Esophagus muscularis mucosa (tissue), 4 donors: ENCODE measurements around the gene ADRA2C. TPM values are rescaled to one million over a fixed set of nuclear protein-coding genes. Genes with fewer than 3 reads are reported as not detected.
"Not testable (repeated sequence)": the region's sequence is repeated elsewhere in the genome, so short reads cannot be mapped to it uniquely, and the experiment has no call there.

Experiments
- DNase-seq: peaks from one replicate; pipeline ENCODE4 v3.0.0-alpha.2; 2017; ENCODE audit errors: extremely low spot score
- H3K27ac ChIP-seq, 4 donors: fragments of 200-600 bp; sonication (generic); replicated peaks in 1 of 4; 1 replicate in 3 of 4; 2 replicates in 1 of 4; pipeline ENCODE4 v1.5.1; 2016 to 2019; ENCODE audit warnings: mild to moderate bottlenecking in 1 of 4
- H3K27me3 ChIP-seq, 4 donors: fragments of 200-600 bp; sonication (generic); one replicate each; pipeline versions ENCODE4 v1.5.1 to v1.6.0; 2016 to 2019
- H3K36me3 ChIP-seq, 4 donors: fragments of 200-600 bp; sonication (generic); one replicate each; pipeline ENCODE4 v1.5.1; 2016 to 2019
- H3K4me1 ChIP-seq, 4 donors: fragments of 200-600 bp; sonication (generic); one replicate each; pipeline ENCODE4 v1.5.1; 2016 to 2019
- H3K4me3 ChIP-seq, 4 donors: fragments of 200-600 bp; sonication (generic); 1 replicate in 2 of 4; 2 replicates in 2 of 4; pipeline ENCODE4 v1.5.1; 2016 to 2019; ENCODE audit warnings: mild to moderate bottlenecking in 4 of 4, moderate library complexity in 1 of 4
- H3K9me3 ChIP-seq, 4 donors: fragments of 200-600 bp; sonication (generic); 1 replicate in 3 of 4; 2 replicates in 1 of 4; pipeline ENCODE4 v1.5.1; 2016 to 2019
- CTCF ChIP-seq, 3 experiments: fragments of 200-600 bp in 2 of 3; fragments of 450-650 bp in 1 of 3; sonication (generic) in 2 of 3; IDR thresholded peaks; one replicate each; pipeline ENCODE4 v1.5.1; 2017 to 2019; ENCODE audit warnings: antibody characterized with exemption in 3 of 3, mild to moderate bottlenecking in 2 of 3, moderate library complexity in 1 of 3
- EP300 ChIP-seq: sonication (generic); formaldehyde crosslinking; IDR thresholded peaks from one replicate; pipeline ENCODE4 v1.6.1; 2017; ENCODE audit warnings: antibody characterized with exemption
- POLR2A ChIP-seq: fragments of 450-650 bp; IDR thresholded peaks from one replicate; pipeline ENCODE4 v1.6.1; 2017; ENCODE audit warnings: antibody characterized with exemption, moderate library complexity, mild to moderate bottlenecking, low read depth
- POLR2AphosphoS5 ChIP-seq, 2 donors: sonication (generic); formaldehyde crosslinking; IDR thresholded peaks; one replicate each; pipeline ENCODE4 v1.6.1; 2017; ENCODE audit warnings: antibody characterized with exemption in 2 of 2
- WGBS: methylation state at CpG from one replicate; pipeline ENCODE4 v1.1.5; 2018; 5-methylcytosine and 5-hydroxymethylcytosine counted together
- intact Hi-C: fragments of 100-400 bp; cut with DNase I; formaldehyde crosslinking; loops from one replicate; pipeline ENCODE4 v1.15.1; 2023
- total RNA-seq, 4 donors: library from RNA; depleted of rRNA; stranded (reverse); fragments of >200 nt; gene quantifications; one replicate each; pipeline versions ENCODE4 v1.1.0 to v1.2.1, GENCODE V29; 2016

Gene ADRA2C
- total RNA-seq, 4 donors from 2014 or later: 2.9 to 10.3 (median 8.4) TPM

GRCh38 chr4:3811621-3812020 lies 45.4 kb downstream of the ADRA2C start:
- H3K36me3 ChIP-seq: no peaks in the 10 kb centered on the region
- H3K4me3 ChIP-seq: no peak overlapping the region
- 86% methylated on average over 2 of the region's 6 CpGs for WGBS
- intact Hi-C loops: no loop called here
- H3K27ac ChIP-seq: no peak overlapping the region
- no peaks in the 10 kb centered on the region for H3K4me1 ChIP-seq
- peaks cover 0 to 1% (median 0%) of the 10 kb centered on the region in 4 donors for H3K9me3 ChIP-seq
- no peak for DNase-seq
- TF ChIP-seq POLR2AphosphoS5 (IDR thresholded peaks at IDR 0.05) (no peak), EP300 (no peak), POLR2A (no peak), CTCF (IDR thresholded peaks at IDR 0.05) (no peak)
- H3K27me3 ChIP-seq: peaks cover 0 to 60% (median 0%) of the 10 kb centered on the region in 4 donors

GRCh38 chr4:3812211-3812934 lies 46.2 kb downstream of the ADRA2C start:
- Histone ChIP-seq H3K27me3 (peaks cover 0 to 53% (median 0%) of the 10 kb centered on the region in 4 donors), H3K27ac (no peak overlapping the region), H3K36me3 (no peaks in the 10 kb centered on the region), H3K4me3 (no peak overlapping the region), H3K4me1 (no peaks in the 10 kb centered on the region), H3K9me3 (peaks cover 0 to 6% (median 2%) of the 10 kb centered on the region in 4 donors)
- no peak for DNase-seq
- intact Hi-C loops: no loop called here
- 91% methylated on average over 7 of the region's 19 CpGs for WGBS
- no peak for TF ChIP-seq CTCF (IDR thresholded peaks at IDR 0.05)
- TF ChIP-seq EP300: no peak
- no peak for TF ChIP-seq POLR2A
- no peak for TF ChIP-seq POLR2AphosphoS5 (IDR thresholded peaks at IDR 0.05)

- no peak for DNase-seq
- Histone ChIP-seq H3K4me3 (no peak overlapping the region), H3K27me3 (peaks cover 0 to 52% (median 0%) of the 10 kb centered on the region in 4 donors), H3K27ac (no peak overlapping the region), H3K36me3 (no peaks in the 10 kb centered on the region), H3K9me3 (peaks cover 0 to 6% (median 2%) of the 10 kb centered on the region in 4 donors), H3K4me1 (no peaks in the 10 kb centered on the region)
- 93% methylated on average over 23 of the region's 29 CpGs for WGBS
- intact Hi-C loops: no loop called here
- TF ChIP-seq POLR2AphosphoS5 (IDR thresholded peaks at IDR 0.05) (no peak), EP300 (no peak), CTCF (IDR thresholded peaks at IDR 0.05) (no peak), POLR2A (no peak)
These were observed 47.2 kb downstream of the ADRA2C start for GRCh38 chr4:3813151-3814052.

GRCh38 chr4:3814053-3814570 lies 47.9 kb downstream of the ADRA2C start:
- DNase-seq: no peak
- 81% methylated on average over 6 of the region's 6 CpGs for WGBS
- Histone ChIP-seq H3K27me3 (peaks cover 0 to 45% (median 0%) of the 10 kb centered on the region in 4 donors), H3K36me3 (no peaks in the 10 kb centered on the region), H3K27ac (no peak overlapping the region), H3K9me3 (peaks cover 0 to 6% (median 2%) of the 10 kb centered on the region in 4 donors), H3K4me1 (no peaks in the 10 kb centered on the region), H3K4me3 (no peak overlapping the region)
- TF ChIP-seq POLR2AphosphoS5 (IDR thresholded peaks at IDR 0.05) (no peak), POLR2A (no peak), EP300 (no peak), CTCF (IDR thresholded peaks at IDR 0.05) (no peak)
- intact Hi-C loops: no loop called here

- H3K36me3 ChIP-seq, H3K4me3 ChIP-seq, DNase-seq, H3K4me1 ChIP-seq, intact Hi-C loops, H3K9me3 ChIP-seq, H3K27ac ChIP-seq: not testable (repeated sequence)
- peaks cover 0 to 42% (median 0%) of the 10 kb centered on the region in 4 donors for H3K27me3 ChIP-seq
These were observed 48.7 kb downstream of the ADRA2C start for GRCh38 chr4:3814838-3815237.
